D721Med (cell line): ENCODE measurements around the gene TENT4A.

Experiments used
- DNase-seq: peaks from one replicate; pipeline ENCODE4 v3.0.0; 2011; ENCODE audit warnings: low spot score; ENCODE audit not compliant: insufficient read length
- FAIRE-seq: peaks from 2 replicates; lab custom pipeline; 2011; peaks lifted over from hg19 to GRCh38; lab: Jason Lieb, UNC
- CTCF ChIP-seq: IDR thresholded peaks from 2 replicates; pipeline ENCODE4 v1.5.1; 2012; ENCODE audit warnings: mild to moderate bottlenecking, control low read depth; ENCODE audit not compliant: insufficient read depth; ENCODE audit errors: missing control alignments

TENT4A gene

GRCh38 chr5:6721442-6721841 is 8.2 kb downstream of the TENT4A start:
- no peak for DNase-seq
- TF ChIP-seq CTCF, result no peak
- FAIRE-seq, result no peak

- no peak for FAIRE-seq
- no peak for TF ChIP-seq CTCF
- DNase-seq, result no peak
Observed at GRCh38 chr5:6722015-6722414, 8.8 kb downstream of the TENT4A start.

- no peak for TF ChIP-seq CTCF
- FAIRE-seq (no peak), DNase-seq (no peak)
Observed at GRCh38 chr5:6723122-6723815, 10.0 kb downstream of the TENT4A start.

GRCh38 chr5:6723816-6724300 is 10.6 kb downstream of the TENT4A start:
- DNase-seq (no peak), FAIRE-seq (no peak)
- no peak for TF ChIP-seq CTCF

- no peak for FAIRE-seq
- TF ChIP-seq CTCF, result no peak
- no peak for DNase-seq
Observed at GRCh38 chr5:6724321-6724929, 11.2 kb downstream of the TENT4A start.

- FAIRE-seq (no peak), DNase-seq (no peak)
- no peak for TF ChIP-seq CTCF
Observed at GRCh38 chr5:6725421-6725820, 12.2 kb downstream of the TENT4A start.

GRCh38 chr5:6726006-6726405 is 12.8 kb downstream of the TENT4A start:
- DNase-seq, result no peak
- no peak for TF ChIP-seq CTCF
- no peak for FAIRE-seq
